HG03280 (cell line): ENCODE measurements around the gene PPP4R2.

Source experiments
- ATAC-seq: cut with Tn5 transposase; IDR thresholded peaks from one replicate; pipeline ENCODE4 v1.9.1; 2021; ENCODE audit warnings: mild to moderate bottlenecking, moderate library complexity; ENCODE audit not compliant: unreplicated experiment

The PPP4R2 gene

GRCh38 chr3:73107676-73108187 is 111.1 kb downstream of the PPP4R2 start:
- ATAC-seq, result no peak

DNA sequence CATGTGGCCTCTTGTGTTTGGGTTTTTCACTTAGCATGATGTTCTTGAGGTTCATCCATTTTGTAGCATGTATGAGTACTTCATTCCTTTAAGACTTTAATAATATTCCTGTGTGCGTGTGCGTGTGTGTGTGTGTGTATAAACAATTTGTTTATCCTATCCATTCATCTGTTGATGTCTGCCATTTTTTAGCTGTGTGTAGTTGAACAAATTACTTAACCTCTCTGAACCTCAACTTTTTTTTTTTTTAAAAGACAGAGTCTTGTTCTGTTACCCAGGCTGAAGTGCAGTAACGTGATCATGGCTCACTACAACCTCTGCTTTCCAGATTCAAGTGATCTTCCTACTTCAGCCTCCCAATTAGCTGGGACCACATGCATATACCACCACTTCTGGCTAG is 112.1 kb downstream of the PPP4R2 start:
- ATAC-seq, result no peak

GRCh38 chr3:73110530-73110929 is 113.9 kb downstream of the PPP4R2 start:
- ATAC-seq, result no peak

DNA sequence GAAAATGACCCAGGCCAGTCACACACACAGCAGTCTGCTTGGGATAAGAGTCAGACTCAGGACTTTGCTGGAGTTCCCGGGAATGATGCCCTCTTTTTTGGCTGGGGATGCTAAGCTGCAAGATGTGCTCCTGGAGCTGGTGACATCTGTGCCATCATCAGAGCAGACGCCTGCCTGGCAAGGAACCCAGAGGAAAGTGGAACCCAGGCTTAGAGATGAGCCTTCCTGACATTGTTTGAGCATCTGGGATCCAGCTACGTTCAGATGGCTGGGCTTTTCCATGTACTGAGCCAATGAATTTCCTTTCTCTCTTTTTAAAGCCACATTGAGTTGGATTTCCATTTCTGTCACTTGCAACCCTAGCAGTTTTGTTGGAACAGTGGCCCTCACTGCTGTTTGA is 118.1 kb downstream of the PPP4R2 start:
- no peak for ATAC-seq

DNA sequence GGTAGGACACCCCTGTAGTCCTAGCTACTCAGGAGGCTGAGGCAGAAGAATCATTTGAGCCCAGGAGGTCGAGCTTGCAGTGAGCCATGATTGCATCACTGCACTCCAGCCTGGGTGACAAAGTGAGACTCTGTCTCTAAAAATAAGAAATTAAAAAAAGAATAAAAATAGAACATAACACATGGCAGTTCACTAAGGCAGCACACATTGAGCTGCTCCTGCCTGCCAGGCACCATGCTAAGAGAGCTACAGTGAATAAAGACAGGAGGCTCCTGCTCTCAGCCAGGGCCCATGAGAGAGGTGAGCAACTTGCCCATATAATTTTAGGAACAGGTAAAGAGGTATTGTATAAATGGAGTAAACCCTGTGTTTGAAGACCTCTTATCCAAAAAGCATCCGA is 119.2 kb downstream of the PPP4R2 start:
- no peak for ATAC-seq
